Right lobe of liver (tissue), 4 donors: Measurements from ENCODE around the gene GSG1L.

Source experiments
- POLR2A ChIP-seq: fragments of 450-650 bp; IDR thresholded peaks from one replicate; pipeline ENCODE4 v1.6.1; 2017; ENCODE audit warnings: antibody characterized with exemption, mild to moderate bottlenecking
- TF ChIP-seq, protein P1 (sequence below), 4 donors: fragments of 200-600 bp in 3 of 4; fragments of 450-650 bp in 1 of 4; IDR thresholded peaks; one replicate each; pipeline versions ENCODE4 v1.5.1 to v1.8.0; 2016 to 2022; ENCODE audit warnings: antibody characterized with exemption in 4 of 4, mild to moderate bottlenecking in 2 of 4
- donor health status: DM: no; HTN: no; CAD: no.
- donor health status: DM: no; HTN: no; CAD: no.
- donor health status: DM: no; HTN: yes; CAD: no.

DNA sequence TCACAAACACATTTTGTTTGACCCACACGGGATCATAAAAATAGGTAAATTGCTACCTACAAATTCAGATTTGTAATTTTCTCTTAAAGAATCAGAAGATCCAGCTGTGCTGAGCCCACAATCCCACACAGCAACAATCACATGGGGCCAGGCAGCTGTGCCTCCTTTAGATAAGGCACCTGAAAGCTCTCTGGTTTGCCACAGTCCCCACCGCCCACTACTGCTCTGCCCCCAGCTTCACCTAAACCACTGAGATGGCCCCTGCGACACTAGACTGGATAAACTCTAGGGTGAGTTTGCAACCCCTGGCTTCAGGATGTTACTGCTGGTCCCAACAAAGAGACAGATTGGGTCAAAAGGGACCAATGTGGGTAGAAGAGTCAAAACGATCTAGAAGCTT lies 96.8 kb downstream of the GSG1L start:
- TF ChIP-seq, protein P1, sequence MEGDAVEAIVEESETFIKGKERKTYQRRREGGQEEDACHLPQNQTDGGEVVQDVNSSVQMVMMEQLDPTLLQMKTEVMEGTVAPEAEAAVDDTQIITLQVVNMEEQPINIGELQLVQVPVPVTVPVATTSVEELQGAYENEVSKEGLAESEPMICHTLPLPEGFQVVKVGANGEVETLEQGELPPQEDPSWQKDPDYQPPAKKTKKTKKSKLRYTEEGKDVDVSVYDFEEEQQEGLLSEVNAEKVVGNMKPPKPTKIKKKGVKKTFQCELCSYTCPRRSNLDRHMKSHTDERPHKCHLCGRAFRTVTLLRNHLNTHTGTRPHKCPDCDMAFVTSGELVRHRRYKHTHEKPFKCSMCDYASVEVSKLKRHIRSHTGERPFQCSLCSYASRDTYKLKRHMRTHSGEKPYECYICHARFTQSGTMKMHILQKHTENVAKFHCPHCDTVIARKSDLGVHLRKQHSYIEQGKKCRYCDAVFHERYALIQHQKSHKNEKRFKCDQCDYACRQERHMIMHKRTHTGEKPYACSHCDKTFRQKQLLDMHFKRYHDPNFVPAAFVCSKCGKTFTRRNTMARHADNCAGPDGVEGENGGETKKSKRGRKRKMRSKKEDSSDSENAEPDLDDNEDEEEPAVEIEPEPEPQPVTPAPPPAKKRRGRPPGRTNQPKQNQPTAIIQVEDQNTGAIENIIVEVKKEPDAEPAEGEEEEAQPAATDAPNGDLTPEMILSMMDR (IDR thresholded peaks at IDR 0.05) = no peak
- no peak for TF ChIP-seq POLR2A
